Chondrocyte (in vitro differentiated cells): ENCODE data around the gene ARNT2. TPM values are rescaled to one million over a fixed set of nuclear protein-coding genes. Genes with fewer than 3 reads are reported as not detected.

Source experiments
- DNase-seq: peaks from one replicate; pipeline ENCODE4 v3.0.0; 2021; ENCODE audit warnings: mixed read lengths, low spot score
- H3K27ac Mint-ChIP-seq: one replicate; pipeline ENCODE4 v1.8.0; 2021; ENCODE audit warnings: mild to moderate bottlenecking, moderate library complexity, mixed read lengths; ENCODE audit not compliant: unreplicated experiment
- H3K27me3 Mint-ChIP-seq: 2 replicates; pipeline ENCODE4 v1.8.0; 2021; ENCODE audit warnings: low read depth, mixed read lengths
- H3K36me3 Mint-ChIP-seq: 2 replicates; pipeline ENCODE4 v1.8.0; 2021; ENCODE audit warnings: low read depth, mixed read lengths
- H3K4me1 Mint-ChIP-seq: 2 replicates; pipeline ENCODE4 v1.8.0; 2021; ENCODE audit warnings: low read depth, mild to moderate bottlenecking, mixed read lengths
- H3K4me3 Mint-ChIP-seq: one replicate; pipeline ENCODE4 v1.8.0; 2021; ENCODE audit warnings: mild to moderate bottlenecking, moderate library complexity, mixed read lengths; ENCODE audit not compliant: unreplicated experiment
- H3K9me3 Mint-ChIP-seq: 2 replicates; pipeline ENCODE4 v1.8.0; 2021; ENCODE audit warnings: low read depth, mixed read lengths
- CTCF ChIP-seq: fragments of 200-600 bp; sonication (generic); IDR thresholded peaks from 2 replicates; pipeline ENCODE4 v1.5.0; 2021; ENCODE audit warnings: antibody characterized with exemption, mild to moderate bottlenecking, moderate library complexity
- total RNA-seq: library from RNA; stranded (reverse); gene quantifications from 3 replicates; pipeline ENCODE4 v1.2.1, GENCODE V29; 2021

ARNT2 gene
- total RNA-seq, 1 donor from 2014 or later: 20.2 TPM

- no peak for TF ChIP-seq CTCF
- H3K4me1 Mint-ChIP-seq: peaks cover 45% of the 10 kb centered on the region
- no peak for DNase-seq
- H3K9me3 Mint-ChIP-seq: no peaks in the 10 kb centered on the region
- H3K27ac Mint-ChIP-seq: peak overlapping the region; percentile 60
- no peaks in the 10 kb centered on the region for H3K27me3 Mint-ChIP-seq
- no peak overlapping the region for H3K4me3 Mint-ChIP-seq
- no peaks in the 10 kb centered on the region for H3K36me3 Mint-ChIP-seq
These were observed 29.7 kb downstream of the ARNT2 start for GRCh38 chr15:80433836-80434235.

- DNase-seq: no peak
- Mint-ChIP-seq H3K36me3 (peaks cover 2% of the 10 kb centered on the region), H3K9me3 (no peaks in the 10 kb centered on the region), H3K27me3 (no peaks in the 10 kb centered on the region), H3K4me3 (no peak overlapping the region), H3K27ac (peak overlapping the region; percentile 45), H3K4me1 (peaks cover 49% of the 10 kb centered on the region)
- no peak for TF ChIP-seq CTCF
These were observed 30.9 kb downstream of the ARNT2 start for GRCh38 chr15:80434926-80435720.

GRCh38 chr15:80436511-80437307 lies 32.5 kb downstream of the ARNT2 start:
- H3K4me3 Mint-ChIP-seq: no peak overlapping the region
- DNase-seq: no peak
- no peaks in the 10 kb centered on the region for H3K9me3 Mint-ChIP-seq
- H3K4me1 Mint-ChIP-seq: peaks cover 65% of the 10 kb centered on the region
- TF ChIP-seq CTCF: no peak
- peak overlapping the region; percentile 80 for H3K27ac Mint-ChIP-seq
- no peaks in the 10 kb centered on the region for H3K27me3 Mint-ChIP-seq
- peaks cover 2% of the 10 kb centered on the region for H3K36me3 Mint-ChIP-seq

GRCh38 chr15:80437334-80437891 lies 33.2 kb downstream of the ARNT2 start:
- no peaks in the 10 kb centered on the region for H3K27me3 Mint-ChIP-seq
- H3K36me3 Mint-ChIP-seq: peaks cover 2% of the 10 kb centered on the region
- no peak for TF ChIP-seq CTCF
- H3K27ac Mint-ChIP-seq: peak overlapping the region; percentile 80
- no peaks in the 10 kb centered on the region for H3K9me3 Mint-ChIP-seq
- no peak for DNase-seq
- no peak overlapping the region for H3K4me3 Mint-ChIP-seq
- peaks cover 72% of the 10 kb centered on the region for H3K4me1 Mint-ChIP-seq

GRCh38 chr15:80439140-80439539 lies 35.0 kb downstream of the ARNT2 start:
- Mint-ChIP-seq H3K27me3 (no peaks in the 10 kb centered on the region), H3K4me1 (peaks cover 66% of the 10 kb centered on the region), H3K9me3 (no peaks in the 10 kb centered on the region), H3K27ac (no peak overlapping the region), H3K4me3 (no peak overlapping the region), H3K36me3 (peaks cover 2% of the 10 kb centered on the region)
- TF ChIP-seq CTCF: no peak
- no peak for DNase-seq
